SH-SY5Y (cell line): ENCODE results near the gene PRDM2.

Experiments
- GATA2 ChIP-seq: IDR thresholded peaks from 2 replicates; pipeline ENCODE4 v1.6.1; 2011; ENCODE audit warnings: mild to moderate bottlenecking, low read depth, low read length
- GATA3 ChIP-seq: IDR thresholded peaks from 2 replicates; pipeline ENCODE4 v1.6.1; 2011; ENCODE audit warnings: low read depth, mild to moderate bottlenecking, low read length, moderate library complexity

Gene PRDM2

DNA sequence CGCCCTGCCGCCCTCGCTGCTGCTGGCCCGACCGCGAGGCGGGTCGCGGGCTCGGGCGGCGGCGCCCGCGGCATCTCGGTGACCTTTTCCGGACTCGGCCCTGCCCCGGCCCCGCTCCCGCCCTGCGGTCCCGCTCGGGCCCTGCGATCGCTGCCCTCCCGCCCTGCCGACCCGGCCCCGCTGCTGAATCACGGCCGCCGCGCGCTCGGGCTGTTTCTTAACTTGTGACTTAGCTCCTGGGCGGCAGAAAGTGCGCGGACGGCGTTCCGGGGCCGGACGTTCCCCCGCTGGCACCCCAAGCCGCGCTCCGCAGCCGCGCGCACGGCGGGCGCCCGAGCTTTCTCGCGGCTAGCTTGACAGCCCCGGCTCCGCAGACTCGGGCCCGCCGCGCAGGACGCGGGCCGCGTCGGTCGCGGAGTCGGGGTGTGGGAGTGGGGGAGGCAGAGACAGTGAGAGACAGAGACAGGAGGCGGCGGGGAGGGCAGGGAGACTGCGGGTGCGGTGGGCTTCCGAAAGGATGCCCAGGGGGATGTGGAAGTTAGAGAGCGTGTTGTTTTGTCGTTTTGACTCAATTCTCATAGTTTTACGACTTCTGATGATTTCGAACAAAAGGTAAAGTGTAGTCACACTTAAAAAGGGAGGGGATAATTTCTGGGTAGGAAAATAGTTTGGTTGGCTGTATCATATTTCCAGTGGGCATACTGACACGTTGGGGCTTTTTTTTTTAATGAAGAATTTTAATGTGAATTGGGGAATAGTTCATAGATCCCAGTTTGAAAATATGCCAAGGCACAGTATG, 49.8 kb downstream of the PRDM2 start:
- no peak for TF ChIP-seq GATA3
- no peak for TF ChIP-seq GATA2

DNA sequence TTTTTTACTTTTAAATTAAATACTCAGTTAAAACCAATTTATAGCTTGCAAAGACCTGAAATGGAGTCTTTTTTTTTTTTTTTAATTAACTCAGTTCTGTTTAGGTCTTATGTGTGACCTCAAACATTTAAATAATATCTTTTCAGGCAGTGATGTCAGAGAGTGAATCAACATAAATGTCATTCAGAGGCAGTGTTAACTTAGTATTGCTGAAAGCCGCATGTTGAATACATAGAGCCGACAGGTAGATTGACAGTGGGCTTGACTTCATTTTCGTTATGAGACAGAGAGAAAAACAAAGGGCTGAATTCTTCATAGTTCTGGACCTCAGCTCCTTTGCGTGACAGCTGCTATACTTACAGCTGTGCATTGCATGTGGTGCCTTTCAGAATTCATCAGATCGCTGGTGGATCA, 51.5 kb downstream of the PRDM2 start:
- TF ChIP-seq GATA2 (no peak), GATA3 (no peak)

GRCh38 chr1:13751985-13752384, 52.0 kb downstream of the PRDM2 start:
- TF ChIP-seq GATA3 (no peak), GATA2 (no peak)

DNA sequence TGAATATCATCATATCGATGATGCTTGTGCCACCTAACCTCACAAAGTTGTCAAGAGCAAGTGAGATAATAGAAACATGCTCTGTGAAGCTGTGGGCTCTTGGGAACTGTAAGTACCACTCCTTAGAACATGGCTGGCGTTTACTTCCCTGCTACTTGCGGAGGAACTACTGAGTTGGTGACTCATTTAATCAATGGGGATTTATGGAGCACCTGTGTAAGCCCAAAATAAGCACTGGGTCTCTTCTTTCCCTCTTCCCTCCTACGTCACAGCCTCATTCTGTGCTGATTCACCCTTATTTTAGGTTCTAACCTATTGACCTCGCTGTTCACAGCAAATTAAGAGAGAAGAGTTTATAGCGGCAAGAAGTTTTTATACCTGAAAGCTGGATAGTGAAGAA, 52.9 kb downstream of the PRDM2 start:
- TF ChIP-seq GATA2 (no peak), GATA3 (no peak)

DNA sequence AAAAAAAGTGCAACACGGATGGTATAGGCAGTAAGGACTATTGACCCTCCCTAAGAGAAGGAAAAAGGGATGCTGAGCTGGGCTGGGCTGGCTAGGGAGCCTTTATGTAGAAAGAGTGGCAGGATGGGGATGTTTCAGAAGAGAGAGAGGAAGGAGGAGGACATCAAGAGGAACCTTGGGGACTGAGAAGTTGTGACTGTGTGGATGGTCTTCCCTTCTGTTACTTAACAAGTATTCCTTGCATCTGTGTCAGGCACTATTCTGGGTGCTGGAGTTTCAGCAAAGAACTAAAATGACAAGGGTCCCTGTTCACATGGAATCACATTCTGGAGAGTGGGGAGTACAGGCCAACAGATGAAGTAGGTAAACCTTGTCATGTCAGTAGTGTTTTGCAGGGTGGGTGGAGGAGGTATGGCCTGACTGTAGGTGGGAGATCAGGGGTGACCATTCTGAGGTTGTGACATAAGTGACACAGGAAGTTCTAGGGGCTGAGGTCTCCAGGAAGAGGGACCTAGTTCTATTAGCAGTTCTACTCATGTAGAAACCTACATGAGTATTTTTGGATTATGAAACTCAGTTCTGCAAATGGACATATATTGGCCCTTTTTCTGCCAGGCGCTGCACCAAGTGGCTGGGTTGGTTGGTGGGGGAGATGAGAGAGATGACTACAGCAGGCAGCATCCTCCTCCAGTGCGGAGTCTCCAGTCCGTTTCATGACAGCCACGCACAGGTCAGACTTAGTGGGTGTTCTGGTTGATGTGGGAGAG, 53.8 kb downstream of the PRDM2 start:
- TF ChIP-seq GATA3 (no peak), GATA2 (no peak)

DNA sequence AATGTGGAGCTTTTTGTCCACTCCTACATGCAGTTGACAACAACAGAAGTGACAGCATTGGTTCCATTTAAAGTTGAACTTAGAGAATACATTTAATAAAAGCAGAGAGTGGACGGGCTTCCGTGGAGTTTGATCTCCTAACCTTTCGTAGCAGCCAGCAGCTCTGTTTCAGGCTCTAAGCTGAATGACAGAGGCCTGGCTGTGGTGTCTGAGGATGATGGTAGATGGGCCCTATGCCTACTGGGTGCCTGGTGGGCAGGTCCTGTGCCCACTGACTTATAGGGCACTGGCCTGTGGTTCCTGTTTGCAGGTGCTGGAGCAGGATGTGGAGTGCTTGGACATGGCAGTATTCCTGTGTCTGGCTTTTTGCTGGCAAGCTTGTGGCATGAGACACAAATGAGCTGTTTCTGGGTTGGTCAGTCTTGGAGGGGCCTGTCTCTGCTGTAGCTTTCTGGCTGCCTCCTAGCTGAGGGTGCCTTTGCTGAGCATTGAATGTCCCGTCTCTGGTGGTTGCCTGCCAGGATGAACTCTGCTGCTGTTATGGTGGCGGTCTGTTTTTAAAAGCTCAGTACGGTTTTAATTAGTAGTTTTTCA, 54.6 kb downstream of the PRDM2 start:
- TF ChIP-seq GATA3 = no peak
- no peak for TF ChIP-seq GATA2

DNA sequence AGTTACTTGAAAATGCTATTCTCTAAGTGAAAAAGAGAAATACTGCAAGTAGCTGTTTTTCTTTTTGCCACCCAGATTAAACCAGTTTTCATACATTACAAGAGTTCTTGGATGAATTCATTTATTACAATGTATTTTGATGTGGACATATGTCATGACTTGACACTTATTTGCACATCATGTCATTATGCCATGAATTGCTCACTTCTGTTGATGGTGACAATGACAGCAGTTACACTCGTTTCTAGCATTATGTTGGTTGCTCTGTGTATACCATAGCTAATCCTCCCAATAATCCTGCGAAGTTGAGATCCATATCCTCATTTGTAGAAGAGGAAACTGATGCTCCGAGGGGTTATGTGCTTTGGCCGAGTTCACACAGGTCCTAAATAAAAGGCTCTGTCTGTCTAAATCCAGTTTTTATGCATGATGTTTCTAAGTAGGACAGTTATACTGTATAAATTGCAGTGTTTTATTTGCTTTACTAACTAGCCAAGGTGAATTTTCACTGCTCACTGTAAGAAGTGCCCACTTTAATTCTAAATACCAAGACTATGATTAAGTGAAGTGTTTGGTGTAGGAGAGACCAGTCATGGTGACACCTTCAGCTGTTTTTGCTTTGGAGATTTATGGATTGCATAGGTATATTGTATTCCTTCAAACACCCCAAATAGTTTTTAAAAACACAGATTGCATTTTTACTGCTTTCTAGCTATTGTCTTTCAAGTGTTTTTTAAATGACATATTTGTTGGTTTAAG, 56.7 kb downstream of the PRDM2 start:
- TF ChIP-seq GATA3 (no peak), GATA2 (no peak)

- TF ChIP-seq GATA3 (no peak), GATA2 (no peak)
Measured at GRCh38 chr1:13757693-13758092, 57.7 kb downstream of the PRDM2 start.

DNA sequence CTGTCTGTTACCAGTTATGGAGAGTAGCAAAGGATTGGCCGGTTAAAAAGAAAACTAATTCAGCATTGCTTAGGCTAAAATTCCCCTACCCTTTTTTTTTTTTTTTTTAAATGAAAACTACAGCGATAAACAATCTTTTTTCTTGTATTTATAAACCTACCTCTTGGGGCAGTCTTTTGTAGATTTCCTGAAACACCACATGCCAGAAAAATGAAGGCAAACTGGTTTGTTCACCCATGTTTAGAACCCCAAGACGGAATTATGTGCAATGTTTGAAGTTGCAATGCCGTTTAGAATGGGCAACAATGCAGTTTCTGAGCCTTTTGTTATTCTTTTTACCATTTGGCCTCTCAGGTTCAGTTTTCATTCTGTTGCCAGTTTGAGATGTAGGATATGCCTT, 59.1 kb downstream of the PRDM2 start:
- TF ChIP-seq GATA2 (no peak), GATA3 (no peak)

DNA sequence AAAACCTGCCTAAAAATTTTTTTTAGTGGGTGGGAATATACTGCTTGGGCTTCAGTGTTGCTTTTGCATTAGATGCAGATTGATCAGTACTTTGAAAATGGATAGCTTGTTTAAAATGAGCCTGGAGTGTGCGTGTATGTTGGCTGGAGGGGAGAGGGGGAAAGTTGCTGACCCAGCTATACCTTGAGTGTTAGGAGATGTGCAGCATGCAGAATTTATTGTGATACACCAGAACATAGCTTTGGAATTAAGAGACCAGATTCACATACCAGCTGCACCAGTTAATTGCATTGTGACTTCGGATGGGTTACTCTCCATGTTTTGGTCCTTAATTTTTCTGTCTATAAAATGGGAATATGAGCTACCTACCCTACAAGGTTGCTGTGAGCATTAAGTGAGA, 60.4 kb downstream of the PRDM2 start:
- no peak for TF ChIP-seq GATA3
- TF ChIP-seq GATA2 = no peak

GRCh38 chr1:13760921-13761320, 60.9 kb downstream of the PRDM2 start:
- TF ChIP-seq GATA3 (no peak), GATA2 (no peak)

DNA sequence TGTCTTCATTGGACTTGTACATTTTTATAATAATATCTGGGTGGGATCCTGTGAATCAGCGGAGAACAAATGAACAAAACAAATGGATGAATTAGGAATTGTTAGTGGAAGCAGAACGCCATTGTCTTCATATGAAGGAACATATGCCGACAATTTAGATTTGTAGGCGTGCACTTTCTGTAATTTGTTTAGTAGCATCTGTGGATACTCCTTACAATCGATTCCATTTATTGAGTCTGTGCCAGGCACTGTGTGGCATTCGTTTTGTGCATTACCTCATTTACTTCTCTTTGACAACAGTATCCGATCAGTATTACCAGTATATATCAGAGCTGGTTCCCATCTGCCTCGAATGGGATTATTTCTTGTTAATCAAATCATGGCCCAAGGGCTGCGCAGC, 61.9 kb downstream of the PRDM2 start:
- TF ChIP-seq GATA2 = no peak
- no peak for TF ChIP-seq GATA3

- TF ChIP-seq GATA2 = no peak
- TF ChIP-seq GATA3 = no peak
Measured at GRCh38 chr1:13762642-13763041, 62.7 kb downstream of the PRDM2 start.

DNA sequence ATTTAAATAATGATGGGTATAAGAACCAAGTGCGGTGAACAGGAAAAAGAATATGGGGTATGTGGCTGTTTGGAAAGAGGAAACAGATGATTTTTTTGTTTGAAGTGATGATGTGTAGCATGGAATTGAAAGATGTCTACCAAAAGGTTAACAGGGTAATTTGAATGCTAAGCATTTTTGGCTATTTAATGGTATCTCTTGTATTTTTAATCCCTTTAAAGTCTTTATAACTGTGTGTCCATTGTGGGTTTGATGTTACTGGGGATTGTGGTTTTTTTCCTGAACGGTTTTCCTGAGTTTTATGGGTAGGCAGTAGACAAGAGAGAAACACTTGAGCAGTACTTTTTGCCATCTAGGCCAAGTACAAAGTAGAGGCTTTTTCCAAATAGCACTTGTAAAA, 63.2 kb downstream of the PRDM2 start:
- TF ChIP-seq GATA2 (no peak), GATA3 (no peak)
